ENCODE results near the gene PHACTR3. TPM values are rescaled to one million over a fixed set of nuclear protein-coding genes. Genes with fewer than 3 reads are reported as not detected.

PHACTR3 gene
- total RNA-seq, 1 experiment from 2014 or later = 30.6 TPM

GRCh38 chr20:59741073-59741472 lies 136.7 kb downstream of the PHACTR3 start:
- DNase-seq (no peak), ATAC-seq (no peak)
- Histone ChIP-seq H3K9me3 (ENCODE audit: low read length) (no peaks in the 10 kb centered on the region), H3K9me2 (replicated peaks; ENCODE audit: low read length) (no peaks in the 10 kb centered on the region), H4K20me1 (ENCODE audit: low read length) (no peaks in the 10 kb centered on the region), H3K4me3 (ENCODE audit: low read length) (no peak overlapping the region), H3F3A (ENCODE audit: low read length, unreplicated experiment) (no peaks in the 10 kb centered on the region), H3K27ac (ENCODE audit: low read length) (no peak overlapping the region), H2AFZ (ENCODE audit: low read length) (no peak overlapping the region), H3K27me3 (ENCODE audit: low read length) (peaks cover 66% of the 10 kb centered on the region), H3K4me2 (ENCODE audit: low read length) (no peak overlapping the region), H3K9ac (ENCODE audit: low read length) (no peak overlapping the region), H3K79me2 (ENCODE audit: low read length) (no peaks in the 10 kb centered on the region), H3K4me1 (ENCODE audit: insufficient read depth, low read length) (no peaks in the 10 kb centered on the region), H3K36me3 (ENCODE audit: low read depth, low read length) (no peaks in the 10 kb centered on the region)
- intact Hi-C loops (cut with micrococcal nuclease) = no loop called here
- ChIA-PET CTCF (interaction anchor here (0.7 kb wide), 1 partner anchor 13 kb away, joined by 3 read pairs; no protein-coding TSS in a partner anchor), POLR2A (ENCODE audit: unreplicated experiment) (interaction anchor here (0.5 kb wide), 1 partner anchor 144 kb away, joined by 3 read pairs; no protein-coding TSS in a partner anchor)
- TF ChIP-seq EZH2phosphoT487 (IDR thresholded peaks at IDR 0.05; ENCODE audit: borderline replicate concordance, low read length) (no peak), CTCF (conservative IDR thresholded peaks at IDR 0.05; ENCODE audit: low read depth, low read length) (no peak), EZH2 (IDR thresholded peaks at IDR 0.05; ENCODE audit: low read length, unreplicated experiment) (no peak)
- BruUV-seq (replicated peaks) = no TSS peak

GRCh38 chr20:59742351-59743095 lies 138.2 kb downstream of the PHACTR3 start:
- no TSS peak for BruUV-seq (replicated peaks)
- H3K27me3 ChIP-seq (ENCODE audit: low read length) = peaks cover 69% of the 10 kb centered on the region
- H3K27ac ChIP-seq (ENCODE audit: low read length) = no peak overlapping the region
- TF ChIP-seq EZH2 (IDR thresholded peaks at IDR 0.05; ENCODE audit: low read length, unreplicated experiment) = no peak
- TF ChIP-seq EZH2phosphoT487 (IDR thresholded peaks at IDR 0.05; ENCODE audit: borderline replicate concordance, low read length) = no peak
- no peak for TF ChIP-seq CTCF (conservative IDR thresholded peaks at IDR 0.05; ENCODE audit: low read depth, low read length)
- H3K4me2 ChIP-seq (ENCODE audit: low read length) = no peak overlapping the region
- no peaks in the 10 kb centered on the region for H3K9me2 ChIP-seq (replicated peaks; ENCODE audit: low read length)
- no peaks in the 10 kb centered on the region for H3K79me2 ChIP-seq (ENCODE audit: low read length)
- H3K9ac ChIP-seq (ENCODE audit: low read length) = no peak overlapping the region
- intact Hi-C loops (cut with micrococcal nuclease) = no loop called here
- no peaks in the 10 kb centered on the region for H3K9me3 ChIP-seq (ENCODE audit: low read length)
- POLR2A ChIA-PET (ENCODE audit: unreplicated experiment) = no interaction called here
- H3F3A ChIP-seq (ENCODE audit: low read length, unreplicated experiment) = no peaks in the 10 kb centered on the region
- no peak overlapping the region for H2AFZ ChIP-seq (ENCODE audit: low read length)
- no peaks in the 10 kb centered on the region for H3K36me3 ChIP-seq (ENCODE audit: low read depth, low read length)
- H4K20me1 ChIP-seq (ENCODE audit: low read length) = no peaks in the 10 kb centered on the region
- H3K4me1 ChIP-seq (ENCODE audit: insufficient read depth, low read length) = no peaks in the 10 kb centered on the region
- no peak for DNase-seq
- no peak overlapping the region for H3K4me3 ChIP-seq (ENCODE audit: low read length)
- no peak for ATAC-seq
- CTCF ChIA-PET = no interaction called here

- no peaks in the 10 kb centered on the region for H3K9me3 ChIP-seq (ENCODE audit: low read length)
- peaks cover 69% of the 10 kb centered on the region for H3K27me3 ChIP-seq (ENCODE audit: low read length)
- no peak overlapping the region for H3K4me2 ChIP-seq (ENCODE audit: low read length)
- no peak overlapping the region for H3K4me3 ChIP-seq (ENCODE audit: low read length)
- TF ChIP-seq EZH2phosphoT487 (IDR thresholded peaks at IDR 0.05; ENCODE audit: borderline replicate concordance, low read length) (no peak), CTCF (conservative IDR thresholded peaks at IDR 0.05; ENCODE audit: low read depth, low read length) (no peak), EZH2 (IDR thresholded peaks at IDR 0.05; ENCODE audit: low read length, unreplicated experiment) (no peak)
- ATAC-seq (no peak), DNase-seq (no peak)
- no peaks in the 10 kb centered on the region for H3K4me1 ChIP-seq (ENCODE audit: insufficient read depth, low read length)
- H4K20me1 ChIP-seq (ENCODE audit: low read length) = no peaks in the 10 kb centered on the region
- POLR2A ChIA-PET (ENCODE audit: unreplicated experiment) = no interaction called here
- intact Hi-C loops (cut with micrococcal nuclease) = no loop called here
- H3K27ac ChIP-seq (ENCODE audit: low read length) = no peak overlapping the region
- no peaks in the 10 kb centered on the region for H3F3A ChIP-seq (ENCODE audit: low read length, unreplicated experiment)
- no TSS peak for BruUV-seq (replicated peaks)
- H3K9ac ChIP-seq (ENCODE audit: low read length) = no peak overlapping the region
- H3K9me2 ChIP-seq (replicated peaks; ENCODE audit: low read length) = no peaks in the 10 kb centered on the region
- no peak overlapping the region for H2AFZ ChIP-seq (ENCODE audit: low read length)
- H3K79me2 ChIP-seq (ENCODE audit: low read length) = no peaks in the 10 kb centered on the region
- CTCF ChIA-PET = no interaction called here
- no peaks in the 10 kb centered on the region for H3K36me3 ChIP-seq (ENCODE audit: low read depth, low read length)
These were observed 139.0 kb downstream of the PHACTR3 start for GRCh38 chr20:59743308-59743707.
